K562 (cell line): ENCODE data around the gene ABAT.

Source experiments
- BHLHE40 ChIP-seq: IDR thresholded peaks from 2 replicates; pipeline ENCODE4 v1.6.1; 2011; ENCODE audit warnings: low read length, improper control_type of control experiment
- CBX2 ChIP-seq: fragments of 200-600 bp; sonication (generic); IDR thresholded peaks from one replicate; pipeline ENCODE4 v1.6.1; 2012; ENCODE audit warnings: mild to moderate bottlenecking, low read length, inconsistent platforms; ENCODE audit not compliant: insufficient read depth, poor library complexity, severe bottlenecking
- CTCF ChIP-seq, 3 experiments: IDR thresholded peaks in 2 of 3; conservative IDR thresholded peaks in 1 of 3; 2 replicates each; pipeline ENCODE4 v1.5.1; 2011 to 2012; ENCODE audit warnings: low read length in 3 of 3, mild to moderate bottlenecking in 3 of 3, control low read depth in 2 of 3, improper control_type of control experiment in 1 of 3, inconsistent platforms in 1 of 3, low read depth in 1 of 3, mixed read lengths in 1 of 3, moderate library complexity in 1 of 3; ENCODE audit not compliant: insufficient read depth in 2 of 3
- FOXA3 ChIP-seq, 2 experiments: fragments of 450-650 bp in 1 of 2; sonication (generic) in 1 of 2; formaldehyde crosslinking; IDR thresholded peaks in 1 of 2; conservative IDR thresholded peaks in 1 of 2; 2 replicates each; pipeline versions ENCODE4 v1.4.0 to v1.8.0; 2020 to 2022; ENCODE audit warnings: mild to moderate bottlenecking in 2 of 2, missing genetic modification reagents in 1 of 2
- GABPA ChIP-seq: fragments of 200-800 bp; sonication (Bioruptor generic); conservative IDR thresholded peaks from 2 replicates; pipeline ENCODE4 v1.6.1; 2016; ENCODE audit warnings: low read depth, missing genetic modification characterization, missing compliant biosample characterization
- KDM1A ChIP-seq, 2 experiments: fragments of 450-650 bp; IDR thresholded peaks; 2 replicates each; pipeline ENCODE4 v1.6.1; 2016; ENCODE audit warnings: mild to moderate bottlenecking in 2 of 2
- POLR2A ChIP-seq: fragments of 450-650 bp; conservative IDR thresholded peaks from 2 replicates; pipeline ENCODE4 v1.6.1; 2016
- SP2 ChIP-seq: IDR thresholded peaks from 2 replicates; pipeline ENCODE4 v1.6.1; 2011; ENCODE audit warnings: mild to moderate bottlenecking, low read depth, low read length, moderate library complexity; ENCODE audit not compliant: poor library complexity, severe bottlenecking; ENCODE audit errors: extremely low read depth
- TFE3 ChIP-seq: fragments of 450-650 bp; formaldehyde crosslinking; IDR thresholded peaks from 2 replicates; pipeline ENCODE4 v1.4.0; 2020; ENCODE audit warnings: mild to moderate bottlenecking, mixed read lengths
- ZBTB1 ChIP-seq: sonication (generic); formaldehyde crosslinking; IDR thresholded peaks from 2 replicates; pipeline ENCODE4 v1.8.1; 2023; ENCODE audit warnings: missing genetic modification reagents, low read depth, mild to moderate bottlenecking, borderline replicate concordance
- ZKSCAN8 ChIP-seq: fragments of 200-800 bp; sonication (Bioruptor generic); IDR thresholded peaks from 2 replicates; pipeline ENCODE4 v1.6.1; 2016; ENCODE audit warnings: missing genetic modification characterization, missing compliant biosample characterization
- ZNF561 ChIP-seq: fragments of 450-650 bp; formaldehyde crosslinking; conservative IDR thresholded peaks from 2 replicates; pipeline ENCODE4 v1.4.0; 2020; ENCODE audit warnings: mild to moderate bottlenecking, moderate library complexity
- ZNF785 ChIP-seq: fragments of 250-450 bp; sonication (Bioruptor Pico); IDR thresholded peaks from 2 replicates; pipeline ENCODE4 v1.4.0; 2020; ENCODE audit warnings: mild to moderate bottlenecking

GRCh38 chr16:8631818-8632465, 42.5 kb upstream of the ABAT start:
- no peak for TF ChIP-seq ZNF561 (CRISPR knock-in tag)
- no peak for TF ChIP-seq CBX2
- no peak for TF ChIP-seq SP2
- no peak for TF ChIP-seq FOXA3 (CRISPR knock-in tag; conservative IDR thresholded peaks at IDR 0.05 in 1 of 2, IDR thresholded peaks at IDR 0.05 in 1 of 2)
- no peak for TF ChIP-seq KDM1A (IDR thresholded peaks at IDR 0.05)
- no peak for TF ChIP-seq ZKSCAN8
- TF ChIP-seq CTCF (IDR thresholded peaks at IDR 0.05 in 2 of 3, conservative IDR thresholded peaks at IDR 0.05 in 1 of 3; ENCODE audit: insufficient read depth in 2 of 3, low read depth in 1 of 3, low read length in 3 of 3), result no peak
- no peak for TF ChIP-seq GABPA
- no peak for TF ChIP-seq POLR2A
- TF ChIP-seq ZNF785 (CRISPR knock-in tag), result no peak
- TF ChIP-seq BHLHE40, result no peak
- TF ChIP-seq ZBTB1, result no peak
- no peak for TF ChIP-seq TFE3 (CRISPR knock-in tag)
